Mesothelial cell of epicardium (in vitro differentiated cells): ENCODE measurements around the gene KCNB1. TPM values are rescaled to one million over a fixed set of nuclear protein-coding genes. Genes with fewer than 3 reads are reported as not detected.
"Not testable (repeated sequence)": the region's sequence is repeated elsewhere in the genome, so short reads cannot be mapped to it uniquely, and the experiment has no call there.

Experiments
- DNase-seq, 2 experiments: peaks; one replicate each; pipeline ENCODE4 v3.0.0; 2021; ENCODE audit warnings: low spot score in 2 of 2; ENCODE audit not compliant: unreplicated experiment in 2 of 2
- H3K27ac Mint-ChIP-seq: 2 replicates; pipeline ENCODE4 v1.8.0; 2021; ENCODE audit warnings: mixed read lengths
- H3K27me3 Mint-ChIP-seq: 2 replicates; pipeline ENCODE4 v1.8.0; 2021; ENCODE audit warnings: low read depth, mixed read lengths
- H3K36me3 Mint-ChIP-seq: 2 replicates; pipeline ENCODE4 v1.8.0; 2021; ENCODE audit warnings: mixed read lengths
- H3K4me1 Mint-ChIP-seq: 2 replicates; pipeline ENCODE4 v1.8.0; 2021; ENCODE audit warnings: mixed read lengths
- H3K4me3 Mint-ChIP-seq: 2 replicates; pipeline ENCODE4 v1.8.0; 2021; ENCODE audit warnings: mild to moderate bottlenecking, moderate library complexity, mixed read lengths
- H3K9me3 Mint-ChIP-seq: 2 replicates; pipeline ENCODE4 v1.8.0; 2021; ENCODE audit warnings: mixed read lengths
- total RNA-seq: library from RNA; stranded (reverse); gene quantifications from 3 replicates; pipeline ENCODE4 v1.2.1, GENCODE V29; 2021
- TF ChIP-seq, protein P1 (sequence below): fragments of 200-600 bp; sonication (generic); IDR thresholded peaks from one replicate; pipeline ENCODE4 v1.5.0; 2021; ENCODE audit warnings: antibody characterized with exemption; ENCODE audit not compliant: unreplicated experiment

Gene KCNB1
- total RNA-seq, 1 donor from 2014 or later, result 0.51 TPM

DNA sequence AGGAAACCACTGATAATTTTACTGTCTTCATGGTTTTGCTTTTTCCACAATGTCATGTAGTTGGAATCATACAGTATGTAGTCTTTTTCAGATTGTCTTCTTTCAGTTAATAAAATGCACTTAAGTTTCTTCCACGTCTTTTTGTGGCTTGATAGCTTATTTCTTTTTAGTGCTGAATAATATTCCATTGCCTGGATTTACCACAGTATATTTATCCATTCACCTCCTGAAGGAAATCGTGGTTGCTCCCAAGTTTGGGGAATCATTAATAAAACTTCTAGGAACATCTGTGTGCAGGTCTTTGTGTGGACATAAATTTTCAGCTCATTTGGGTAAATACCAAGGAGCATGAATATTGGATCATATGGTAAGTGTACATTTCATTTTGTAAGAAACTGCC is 165.8 kb downstream of the KCNB1 start:
- DNase-seq, result no peak
- no peaks in the 10 kb centered on the region for H3K36me3 Mint-ChIP-seq
- H3K4me3 Mint-ChIP-seq, result no peak overlapping the region
- TF ChIP-seq, protein P1, sequence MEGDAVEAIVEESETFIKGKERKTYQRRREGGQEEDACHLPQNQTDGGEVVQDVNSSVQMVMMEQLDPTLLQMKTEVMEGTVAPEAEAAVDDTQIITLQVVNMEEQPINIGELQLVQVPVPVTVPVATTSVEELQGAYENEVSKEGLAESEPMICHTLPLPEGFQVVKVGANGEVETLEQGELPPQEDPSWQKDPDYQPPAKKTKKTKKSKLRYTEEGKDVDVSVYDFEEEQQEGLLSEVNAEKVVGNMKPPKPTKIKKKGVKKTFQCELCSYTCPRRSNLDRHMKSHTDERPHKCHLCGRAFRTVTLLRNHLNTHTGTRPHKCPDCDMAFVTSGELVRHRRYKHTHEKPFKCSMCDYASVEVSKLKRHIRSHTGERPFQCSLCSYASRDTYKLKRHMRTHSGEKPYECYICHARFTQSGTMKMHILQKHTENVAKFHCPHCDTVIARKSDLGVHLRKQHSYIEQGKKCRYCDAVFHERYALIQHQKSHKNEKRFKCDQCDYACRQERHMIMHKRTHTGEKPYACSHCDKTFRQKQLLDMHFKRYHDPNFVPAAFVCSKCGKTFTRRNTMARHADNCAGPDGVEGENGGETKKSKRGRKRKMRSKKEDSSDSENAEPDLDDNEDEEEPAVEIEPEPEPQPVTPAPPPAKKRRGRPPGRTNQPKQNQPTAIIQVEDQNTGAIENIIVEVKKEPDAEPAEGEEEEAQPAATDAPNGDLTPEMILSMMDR, result no peak
- no peak overlapping the region for H3K27ac Mint-ChIP-seq
- H3K27me3 Mint-ChIP-seq, result peaks cover 94% of the 10 kb centered on the region
- peaks cover 9% of the 10 kb centered on the region for H3K4me1 Mint-ChIP-seq
- H3K9me3 Mint-ChIP-seq, result peaks cover 6% of the 10 kb centered on the region

GRCh38 chr20:49315580-49315979 is 166.9 kb downstream of the KCNB1 start:
- no peak overlapping the region for H3K4me3 Mint-ChIP-seq
- no peaks in the 10 kb centered on the region for H3K36me3 Mint-ChIP-seq
- TF ChIP-seq, protein P1, result no peak
- no peak overlapping the region for H3K27ac Mint-ChIP-seq
- H3K27me3 Mint-ChIP-seq, result peaks cover 90% of the 10 kb centered on the region
- DNase-seq, result no peak
- peaks cover 8% of the 10 kb centered on the region for H3K9me3 Mint-ChIP-seq
- peaks cover 9% of the 10 kb centered on the region for H3K4me1 Mint-ChIP-seq

DNA sequence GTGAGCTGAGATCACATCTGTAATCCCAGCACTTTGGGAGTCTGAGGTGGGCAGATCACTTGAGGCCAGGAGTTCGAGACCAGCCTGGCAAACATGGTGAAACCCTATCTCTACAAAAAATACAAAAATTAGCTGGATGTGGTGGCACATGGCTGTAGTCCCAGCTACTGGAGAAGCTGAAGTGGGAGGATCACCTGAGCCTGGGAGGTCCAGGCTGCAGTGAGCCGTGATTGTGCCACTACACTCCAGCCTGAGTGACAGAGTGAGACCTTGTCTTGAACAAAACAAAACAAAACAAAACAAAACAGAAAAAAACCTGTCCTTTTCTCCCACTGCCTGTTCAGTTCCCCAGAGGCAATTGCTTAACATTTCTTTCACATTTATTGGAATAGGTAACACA is 168.4 kb downstream of the KCNB1 start:
- H3K4me1 Mint-ChIP-seq, H3K36me3 Mint-ChIP-seq, H3K27ac Mint-ChIP-seq, DNase-seq, H3K4me3 Mint-ChIP-seq: not testable (repeated sequence)
- Mint-ChIP-seq H3K27me3 (peaks cover 83% of the 10 kb centered on the region), H3K9me3 (peaks cover 15% of the 10 kb centered on the region)

Other genes starting within 250 kb of the KCNB1 start
- 15.5 to 16.8 TPM (median 15.9 TPM) in 3 replicates for gene ZNFX1, start 204.6 kb downstream of the KCNB1 start, total RNA-seq
- gene PTGIS, start 85.5 kb upstream of the KCNB1 start, total RNA-seq, result 113 to 118 TPM (median 117 TPM) in 3 replicates
- 52.6 to 53.8 TPM (median 52.6 TPM) in 3 replicates for gene B4GALT5, start 231.2 kb upstream of the KCNB1 start, total RNA-seq